HG03066 (cell line): ENCODE results near the gene DNAH11.
"Not testable (repeated sequence)": the region's sequence is repeated elsewhere in the genome, so short reads cannot be mapped to it uniquely, and the experiment has no call there.

Experiments used
- ATAC-seq: cut with Tn5 transposase; IDR thresholded peaks from one replicate; pipeline ENCODE4 v1.9.1; 2021; ENCODE audit warnings: low read depth; ENCODE audit not compliant: unreplicated experiment

The DNAH11 gene

DNA sequence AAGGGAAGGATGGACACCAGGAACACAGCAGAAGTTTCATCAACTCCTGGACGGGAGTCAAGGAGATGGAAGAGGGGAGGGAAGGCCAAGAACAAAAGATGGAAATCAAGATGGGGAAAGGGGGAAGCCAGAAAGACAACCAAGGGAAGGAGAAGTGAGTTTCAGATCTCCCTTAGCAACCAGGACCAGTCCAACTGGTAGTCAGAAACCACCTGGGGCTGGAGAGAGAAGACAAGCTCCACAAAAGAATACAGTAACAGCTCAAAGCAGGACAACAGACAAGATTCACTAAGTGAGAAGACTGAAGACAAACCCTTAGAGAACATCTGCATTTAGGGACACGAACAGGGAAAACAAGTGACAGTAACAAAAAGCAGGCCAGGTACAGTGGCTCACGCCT, 372.3 kb downstream of the DNAH11 start:
- no peak for ATAC-seq

DNA sequence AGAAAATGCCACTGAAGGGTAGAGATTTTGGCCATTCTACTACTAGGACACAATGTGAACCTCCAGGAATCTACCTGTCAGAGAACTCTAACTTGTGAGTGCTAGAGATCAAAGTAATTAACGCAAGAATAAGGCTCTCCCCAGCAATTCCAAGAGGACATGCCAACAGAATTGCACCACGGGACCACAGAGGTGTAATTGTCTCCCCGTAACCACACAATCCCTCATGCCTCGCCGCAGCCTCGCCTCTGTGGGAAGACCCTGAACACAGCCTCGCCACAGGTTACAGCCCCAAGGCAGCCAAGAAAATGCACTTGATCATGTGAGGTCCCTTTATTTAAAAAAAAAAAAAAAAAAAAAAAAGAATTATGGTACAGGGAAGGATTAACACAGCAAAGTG, 373.3 kb downstream of the DNAH11 start:
- no peak for ATAC-seq

DNA sequence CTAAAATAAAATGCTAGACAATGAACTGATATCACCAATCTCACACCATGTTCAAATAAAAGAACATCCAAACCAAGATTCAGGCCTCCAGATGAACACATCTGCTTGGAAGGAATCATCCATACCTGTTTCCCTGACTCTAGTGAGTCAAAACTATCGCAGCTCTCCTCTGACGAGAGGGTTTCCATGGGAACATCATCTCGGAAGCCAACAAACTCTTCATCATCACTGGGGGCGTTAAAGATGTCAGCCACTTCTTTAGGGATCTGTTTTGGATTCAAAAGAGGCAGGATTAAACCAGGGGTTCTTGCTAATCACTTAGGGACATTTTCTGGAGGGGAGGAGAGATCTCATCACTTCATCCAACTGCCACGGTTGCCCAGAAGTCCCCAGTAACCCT, 373.8 kb downstream of the DNAH11 start:
- ATAC-seq: no peak

DNA sequence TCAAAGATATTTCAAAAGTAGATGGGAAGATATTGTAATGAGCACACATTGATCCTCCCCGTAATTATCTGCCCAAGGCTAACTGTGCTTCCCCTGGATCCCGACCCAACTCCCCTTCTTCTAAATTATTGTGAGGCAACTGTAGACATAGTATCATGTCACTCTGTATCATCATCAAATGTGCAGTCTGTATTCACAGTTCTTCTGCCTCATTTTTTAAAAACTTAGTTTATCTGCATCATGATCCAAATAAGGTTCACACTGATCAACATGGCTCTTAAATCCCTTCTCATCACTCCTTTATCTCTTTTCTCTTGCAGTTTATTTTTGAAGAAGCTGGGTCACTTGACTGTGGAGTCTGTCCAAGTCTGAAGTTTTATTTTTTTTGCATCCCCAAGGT, 375.4 kb downstream of the DNAH11 start:
- ATAC-seq: no peak

DNA sequence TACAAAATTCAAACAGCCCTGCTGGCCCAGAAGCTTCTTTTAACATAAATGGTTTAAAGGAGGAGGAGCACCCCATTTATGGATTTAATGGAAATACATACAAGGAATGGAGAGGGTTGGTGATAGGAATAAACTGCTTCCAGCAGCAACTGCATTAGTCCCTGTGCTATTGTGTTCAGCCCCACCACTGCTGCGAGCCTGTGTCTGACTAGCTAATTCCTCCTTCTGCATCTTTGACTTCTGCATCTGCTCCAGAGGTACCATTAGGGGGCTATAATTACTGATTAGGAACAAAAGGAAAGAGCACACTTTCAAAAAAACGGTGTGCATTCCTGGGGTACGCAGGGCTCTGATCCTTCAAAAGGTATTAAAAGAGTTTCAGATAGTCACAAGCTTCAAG, 378.1 kb downstream of the DNAH11 start:
- no peak for ATAC-seq

DNA sequence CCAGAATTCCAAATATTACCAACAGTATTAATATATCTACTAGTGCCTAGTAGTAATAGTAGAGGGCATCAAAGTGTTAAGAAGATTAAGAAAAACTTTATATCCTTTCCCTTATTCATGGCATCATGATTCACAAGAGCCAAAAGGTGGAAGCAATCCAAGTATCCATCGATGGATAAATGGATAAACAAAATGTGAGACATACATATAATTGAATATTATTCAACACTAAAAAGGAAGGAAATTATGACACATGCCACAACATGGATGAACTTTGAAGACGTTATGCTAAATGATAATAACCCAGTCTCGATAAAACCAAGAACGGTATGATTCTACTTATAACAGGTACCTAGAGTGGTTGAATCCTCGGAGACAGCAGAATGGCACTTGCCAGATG, 379.8 kb downstream of the DNAH11 start:
- ATAC-seq: no peak

DNA sequence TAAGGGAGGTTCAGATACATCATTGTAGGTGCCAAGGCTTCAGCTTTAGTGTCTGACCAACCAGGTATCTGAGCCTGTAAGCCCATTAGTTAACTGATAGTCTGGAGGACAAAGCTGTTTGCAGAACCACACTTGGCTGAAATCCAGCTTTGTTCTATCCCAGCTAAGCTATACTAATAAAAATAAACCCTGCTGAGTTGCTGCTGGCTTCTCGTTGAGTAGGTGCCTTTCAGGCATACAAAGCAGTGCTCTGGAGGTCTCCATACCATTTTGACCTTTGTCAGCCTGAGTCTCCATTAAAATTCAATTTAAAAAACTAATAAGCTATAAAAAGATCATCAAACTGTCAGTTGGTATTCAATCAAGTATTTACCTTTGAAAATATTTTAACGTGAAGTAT, 380.8 kb downstream of the DNAH11 start:
- ATAC-seq: no peak

DNA sequence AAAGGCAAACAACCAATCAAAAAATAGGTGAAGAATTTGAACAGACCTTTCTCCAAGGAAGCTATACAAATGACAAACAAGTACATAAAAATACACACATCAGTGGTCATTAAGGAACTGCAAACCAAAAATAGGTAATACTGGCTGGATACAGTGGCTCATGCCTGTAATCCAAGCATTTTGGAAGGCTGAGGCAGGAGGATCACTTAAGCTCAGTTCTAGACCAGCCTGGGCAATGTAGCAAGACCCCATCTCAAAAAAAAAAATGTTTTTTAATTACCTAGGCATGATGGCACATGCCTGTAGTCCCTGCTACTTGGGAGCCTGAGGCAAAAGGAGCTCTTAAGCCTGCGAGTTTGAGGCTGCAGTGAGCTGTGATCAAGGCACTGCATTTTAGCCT, 383.6 kb downstream of the DNAH11 start:
- ATAC-seq: no peak

DNA sequence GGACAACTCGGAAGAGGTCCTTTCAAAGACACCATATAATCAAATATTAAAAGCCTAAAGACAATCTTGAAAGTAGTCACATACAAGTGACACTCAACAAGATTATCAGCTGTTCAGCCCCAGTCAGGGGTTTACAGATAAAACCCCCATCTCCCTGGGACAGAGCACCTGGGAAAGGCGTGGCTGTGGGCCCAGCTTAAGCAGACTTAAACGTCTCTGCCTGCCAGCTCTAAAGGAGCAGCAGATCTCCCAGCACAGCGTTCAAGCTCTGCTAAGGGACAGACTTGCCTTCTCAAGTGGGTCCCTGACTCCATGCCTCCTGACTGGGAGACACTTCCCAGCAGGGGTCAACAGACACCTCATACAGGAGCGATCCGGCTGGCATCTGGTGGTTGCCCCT, 384.9 kb downstream of the DNAH11 start:
- ATAC-seq: no peak

DNA sequence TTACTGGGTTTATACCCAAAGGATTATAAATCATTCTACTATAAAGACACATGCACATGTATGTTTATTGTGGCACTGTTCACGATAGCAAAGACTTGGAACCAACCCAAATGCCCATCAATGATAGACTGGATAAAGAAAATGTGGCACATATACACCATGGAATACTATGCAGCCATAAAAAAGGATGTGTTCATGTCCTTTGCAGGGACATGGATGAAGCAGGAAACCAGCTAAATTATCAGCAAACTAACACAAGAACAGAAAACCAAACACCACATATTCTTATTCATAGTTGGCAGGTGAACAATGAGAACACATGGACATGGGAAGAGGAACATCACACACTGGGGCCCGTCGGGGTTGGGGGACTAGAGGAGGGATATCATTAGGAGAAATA, 390.5 kb downstream of the DNAH11 start:
- ATAC-seq: not testable (repeated sequence)

DNA sequence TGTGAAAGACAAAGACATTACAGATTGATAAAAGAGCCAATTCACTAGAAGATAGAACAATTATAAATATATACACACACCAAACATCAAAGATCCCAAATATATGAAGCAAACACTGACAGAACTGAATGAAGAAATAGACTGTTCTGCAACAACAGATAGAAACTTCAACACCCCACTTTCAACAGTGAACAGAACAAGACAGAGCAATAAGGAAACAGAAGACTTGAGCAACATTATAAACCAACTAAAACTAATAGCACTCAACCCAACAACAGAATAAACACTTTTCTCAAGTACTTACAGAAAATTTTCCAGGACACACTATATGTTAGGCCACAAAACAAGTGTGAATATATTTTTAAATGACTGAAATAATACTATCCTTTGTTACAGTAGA, 392.0 kb downstream of the DNAH11 start:
- no peak for ATAC-seq

DNA sequence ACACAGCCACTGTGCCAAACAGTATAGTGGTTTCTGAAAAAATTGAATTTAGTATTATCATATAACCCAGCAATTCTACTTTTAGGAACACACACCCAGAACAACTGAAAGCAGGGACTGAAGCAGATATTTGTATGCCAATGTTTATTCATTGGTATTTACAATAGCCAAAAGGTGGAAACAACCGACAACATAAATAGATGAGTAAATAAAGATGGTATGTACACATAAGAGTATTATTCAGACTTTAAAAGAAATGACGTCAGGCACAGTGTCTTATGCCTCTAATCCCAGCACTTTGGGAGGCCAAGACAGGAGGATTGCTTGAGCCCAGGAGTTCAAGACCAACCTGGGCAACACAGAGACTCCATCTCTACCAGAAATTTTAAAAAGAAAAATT, 395.6 kb downstream of the DNAH11 start:
- no peak for ATAC-seq

DNA sequence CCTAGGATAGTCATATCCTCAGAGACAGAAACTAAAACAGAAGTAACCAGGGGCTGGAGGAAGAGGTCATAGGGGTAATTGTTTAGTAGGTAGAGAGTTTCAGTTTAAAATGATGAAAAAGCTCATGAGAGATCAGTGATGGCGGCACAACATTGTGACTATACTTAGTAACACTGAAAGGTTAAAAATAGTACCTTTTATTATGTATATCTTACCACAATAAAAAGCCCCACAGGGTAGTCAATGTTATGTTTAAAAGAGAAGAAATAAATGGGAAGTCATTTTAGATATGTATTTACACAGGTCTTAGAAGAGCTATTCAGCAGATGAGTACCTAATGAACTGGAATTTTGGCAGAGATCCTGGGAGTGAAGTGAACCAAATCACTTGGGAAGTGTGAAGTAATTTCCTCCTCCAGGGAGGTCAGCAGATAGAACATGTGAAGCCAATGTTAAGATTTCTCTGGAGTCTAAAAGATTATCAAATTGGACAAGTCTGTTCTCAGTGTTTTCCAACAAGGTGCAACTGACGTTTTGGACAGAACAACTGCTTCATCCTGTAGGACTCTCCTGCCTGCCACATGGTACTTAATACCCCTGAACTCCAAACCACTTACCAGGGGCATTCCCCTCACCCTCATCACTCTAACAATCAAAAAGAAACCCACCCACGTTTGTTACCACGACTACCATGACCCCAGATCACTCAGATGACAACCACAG, 396.5 kb downstream of the DNAH11 start:
- ATAC-seq: peak; percentile 51

DNA sequence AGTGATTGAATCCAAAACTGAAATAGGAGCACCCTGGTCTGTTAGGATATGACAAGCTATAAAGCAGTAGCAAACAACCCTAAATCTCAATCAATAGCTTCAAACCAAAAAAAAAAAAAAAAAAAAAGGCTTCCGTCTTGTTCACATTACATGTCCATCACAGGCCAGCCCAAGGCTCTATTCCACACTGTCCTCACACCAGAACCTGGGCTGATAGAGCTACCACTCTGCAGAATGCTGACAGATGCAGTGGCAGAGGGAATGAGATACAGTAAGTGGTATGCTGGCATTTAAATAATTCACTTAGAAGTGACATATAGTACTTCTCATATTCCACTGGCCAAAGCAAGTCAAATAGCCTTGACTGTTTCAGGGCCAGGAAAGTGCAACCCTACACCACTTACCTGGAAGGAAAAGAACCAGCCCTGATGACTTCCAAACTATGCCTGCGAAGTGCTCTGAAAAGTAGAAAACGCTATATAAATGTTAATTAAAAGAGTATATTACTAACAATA, 397.1 kb downstream of the DNAH11 start:
- ATAC-seq: peak; percentile 1

DNA sequence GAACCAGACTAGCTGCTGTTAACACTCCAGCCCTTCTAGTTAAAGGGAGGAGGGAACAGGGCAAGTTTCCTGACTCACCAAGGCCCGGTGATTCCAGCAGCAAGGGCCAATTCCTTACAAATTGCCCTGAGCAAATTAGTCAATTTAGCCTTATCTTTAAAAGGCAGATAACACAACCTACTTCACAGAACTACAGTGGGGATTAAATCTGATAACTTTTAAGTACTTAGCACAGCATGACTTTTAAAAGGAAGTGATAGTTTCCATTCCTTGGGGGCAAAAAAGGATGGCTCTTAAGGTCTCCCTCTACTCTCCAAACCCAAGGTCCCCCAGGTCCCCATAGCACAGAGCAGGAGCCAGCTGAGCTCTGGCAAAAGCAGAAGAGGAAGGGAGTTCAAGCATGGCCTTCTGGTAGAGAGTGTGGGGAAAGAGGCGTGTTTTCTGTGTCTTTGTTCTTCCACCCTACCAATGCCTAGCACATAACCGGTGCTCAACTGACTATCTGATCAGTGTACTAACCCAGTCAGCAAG, 398.8 kb downstream of the DNAH11 start:
- ATAC-seq: peak; percentile 16

DNA sequence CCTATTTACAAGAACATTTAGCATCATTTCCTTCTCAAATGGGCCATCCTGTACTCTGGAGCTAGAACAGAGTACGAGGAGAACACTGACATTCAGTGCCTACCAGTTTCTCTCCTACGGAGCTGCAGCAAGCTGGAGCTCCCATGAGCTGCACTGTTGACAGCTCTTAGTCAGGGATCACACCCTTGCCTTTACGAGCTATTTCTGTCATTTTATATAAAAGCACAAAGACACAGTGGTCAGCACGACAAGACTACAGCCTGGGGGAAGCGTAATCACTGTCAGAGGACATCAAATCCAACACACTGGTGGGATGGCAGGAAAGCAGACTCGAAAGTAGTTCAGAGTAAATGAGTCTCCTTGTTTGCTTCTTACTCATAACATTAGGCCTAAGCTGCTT, 400.1 kb downstream of the DNAH11 start:
- ATAC-seq: no peak

DNA sequence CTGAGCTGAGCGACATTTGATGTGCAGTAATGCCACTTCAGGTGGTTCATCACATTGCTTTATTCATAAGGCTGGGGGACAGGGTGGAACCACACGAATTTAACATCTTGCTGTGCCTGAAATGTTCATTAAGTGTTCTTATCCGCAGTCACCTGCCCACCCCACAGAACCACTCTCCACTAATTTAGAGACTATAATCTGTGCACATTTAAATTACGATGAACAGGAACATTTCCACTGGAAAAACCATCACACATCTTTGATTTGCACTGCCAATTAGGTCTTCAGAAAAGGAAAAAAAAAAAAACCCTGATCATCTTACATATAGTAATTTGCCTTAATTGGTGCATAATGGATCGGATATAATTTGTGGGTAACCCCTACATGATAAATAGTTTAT, 400.6 kb downstream of the DNAH11 start:
- ATAC-seq: no peak

DNA sequence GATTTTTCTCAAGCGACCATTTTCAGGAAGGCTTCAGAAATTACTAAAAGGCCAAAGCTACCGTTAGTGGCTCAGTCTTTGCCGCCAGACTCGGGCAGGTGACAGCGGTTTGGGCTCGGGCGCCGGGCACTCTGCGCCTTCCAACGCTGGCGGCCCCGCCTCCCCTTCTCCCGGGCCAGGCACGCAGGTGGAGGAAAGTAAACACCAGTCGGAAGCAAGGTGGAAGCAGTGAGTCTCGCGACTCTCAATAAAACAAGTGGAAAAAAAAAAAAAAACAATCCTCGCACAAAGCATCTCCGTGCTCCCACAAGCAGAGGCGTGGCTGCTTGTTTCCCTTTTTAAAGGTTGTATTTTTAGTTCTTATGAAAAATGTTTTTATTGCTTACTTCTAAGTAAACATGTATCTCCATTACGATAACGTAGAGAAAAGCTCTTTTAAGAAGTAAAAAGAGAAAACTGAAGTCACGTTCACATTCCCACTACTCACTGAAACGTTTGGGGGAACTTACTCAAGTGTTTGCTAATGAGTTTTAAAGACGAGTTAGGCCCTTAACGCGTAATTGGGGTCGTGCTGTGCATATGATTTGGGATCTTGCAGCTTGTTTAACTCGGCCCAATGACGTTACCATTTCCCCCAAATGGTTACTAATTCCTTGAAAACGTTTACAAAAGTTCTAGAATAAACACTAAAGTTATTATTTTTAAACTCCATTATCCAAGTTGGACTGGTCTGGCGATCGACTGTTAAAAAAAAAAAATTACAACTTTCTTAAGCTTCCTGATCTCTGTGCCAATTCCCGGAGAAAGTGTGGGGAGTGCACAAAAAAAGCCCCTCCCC, 402.0 kb downstream of the DNAH11 start:
- ATAC-seq: no peak

DNA sequence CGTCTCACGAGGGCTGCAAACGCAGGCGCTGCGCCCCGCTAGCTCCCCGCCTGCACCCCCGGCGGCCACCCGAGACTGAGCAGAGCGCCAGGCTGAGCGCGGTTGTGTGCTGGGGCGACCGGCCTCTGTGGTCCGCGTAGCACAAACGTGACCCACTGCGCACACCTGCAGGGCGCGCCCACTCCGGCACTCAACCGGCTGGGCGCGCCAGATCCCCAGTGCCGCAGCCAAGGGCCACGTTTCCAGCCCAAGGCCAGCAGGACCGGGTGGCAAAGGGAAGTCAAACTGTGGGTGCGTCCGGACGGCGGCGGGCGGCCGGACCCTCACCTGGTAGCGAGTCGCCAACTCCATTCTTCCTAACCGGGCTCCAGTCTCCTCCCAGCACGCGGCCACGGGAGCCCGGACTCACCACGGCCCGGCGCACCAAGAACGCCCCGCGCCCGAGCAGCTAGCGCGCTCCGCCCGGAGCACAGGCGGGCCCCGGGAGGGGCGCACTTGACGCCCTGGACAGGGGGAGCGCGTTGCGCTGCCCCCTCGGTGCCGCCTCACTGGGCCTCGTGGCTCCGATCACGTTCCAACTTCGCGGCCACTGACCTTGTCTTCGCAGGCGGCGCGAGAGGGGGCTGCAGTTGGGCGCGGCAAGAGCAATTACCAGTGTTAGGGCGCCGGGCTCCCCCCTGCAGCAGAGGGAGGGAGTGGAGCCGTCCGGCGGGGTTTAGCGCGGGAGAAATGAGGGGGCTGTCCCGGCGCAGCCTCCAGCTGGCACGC, 402.8 kb downstream of the DNAH11 start, which contains the start of gene CDCA7L:
CDCA7L (minus strand) TSS at position 446 of the 768 bp plus-strand sequence; CDS start at position 351, 95 bp downstream.
- ATAC-seq: peak; percentile 75

DNA sequence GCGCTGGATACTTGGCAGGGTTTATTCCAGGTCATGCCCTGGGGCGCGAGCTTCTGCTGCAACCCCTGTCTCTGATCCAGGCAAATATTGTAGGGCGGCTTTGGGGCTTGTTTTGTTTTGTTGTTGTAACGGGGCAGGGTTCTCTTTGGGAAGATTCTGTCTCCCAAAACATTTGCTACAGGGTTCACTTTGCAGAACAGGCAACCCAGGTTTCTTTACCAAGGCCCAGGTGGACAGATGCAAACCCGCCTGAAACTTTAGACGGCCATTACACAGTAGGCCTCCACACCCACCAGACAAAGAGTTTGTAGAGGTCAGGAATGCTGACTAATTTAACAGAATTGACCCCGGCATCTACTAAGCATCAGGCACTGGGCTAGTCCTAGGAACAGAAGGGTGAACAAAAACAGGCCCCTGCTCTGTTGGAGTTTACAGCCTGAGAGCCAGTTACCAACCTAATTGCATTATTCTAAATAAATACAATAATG, 403.4 kb downstream of the DNAH11 start:
- no peak for ATAC-seq

DNA sequence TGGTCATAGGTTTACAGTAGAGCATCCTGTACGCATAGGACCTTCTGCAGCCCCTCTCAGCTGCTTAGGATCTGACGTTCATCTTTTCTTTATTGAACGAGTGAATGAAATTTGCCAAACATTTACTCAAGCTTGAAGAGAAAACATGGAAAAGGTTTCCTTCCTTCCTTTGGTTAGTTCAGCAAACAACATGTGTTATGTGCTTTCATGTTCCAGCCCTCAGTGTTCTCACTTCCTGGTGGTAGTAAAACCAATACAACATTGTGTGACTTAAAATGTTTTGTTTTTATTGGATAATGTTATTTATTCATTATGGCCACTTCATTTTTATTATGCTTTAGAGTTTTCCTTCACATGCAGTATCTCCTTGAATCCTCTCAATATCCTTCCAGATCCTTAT, 404.2 kb downstream of the DNAH11 start:
- no peak for ATAC-seq
